GM23338 (cell line): ENCODE measurements around the gene ARF1.

Experiments
- EZH2 ChIP-seq: fragments of 200-600 bp; sonication (generic); IDR thresholded peaks from one replicate; pipeline ENCODE4 v1.8.0; 2017; ENCODE audit warnings: antibody characterized with exemption, mild to moderate bottlenecking, low read depth; ENCODE audit not compliant: unreplicated experiment
- EZH2phosphoT487 ChIP-seq: fragments of 200-600 bp; sonication (generic); IDR thresholded peaks from one replicate; pipeline ENCODE4 v1.8.1; 2018; ENCODE audit warnings: antibody characterized with exemption; ENCODE audit not compliant: unreplicated experiment
- POLR2AphosphoS5 ChIP-seq: IDR thresholded peaks from 2 replicates; pipeline ENCODE4 v1.6.1; 2016; ENCODE audit warnings: antibody characterized with exemption, low read depth
- TF ChIP-seq, protein P1 (sequence below), 2 experiments: fragments of 200-600 bp in 1 of 2; sonication (generic) in 1 of 2; conservative IDR thresholded peaks; 2 replicates each; pipeline versions ENCODE4 v1.5.1 to v1.6.1; 2016 to 2017; ENCODE audit warnings: antibody characterized with exemption in 2 of 2, low read depth in 2 of 2, mild to moderate bottlenecking in 2 of 2, moderate library complexity in 1 of 2
- TF ChIP-seq, protein P2 (sequence below): IDR thresholded peaks from one replicate; pipeline ENCODE4 v1.6.1; 2018; ENCODE audit warnings: antibody characterized with exemption; ENCODE audit not compliant: unreplicated experiment

DNA sequence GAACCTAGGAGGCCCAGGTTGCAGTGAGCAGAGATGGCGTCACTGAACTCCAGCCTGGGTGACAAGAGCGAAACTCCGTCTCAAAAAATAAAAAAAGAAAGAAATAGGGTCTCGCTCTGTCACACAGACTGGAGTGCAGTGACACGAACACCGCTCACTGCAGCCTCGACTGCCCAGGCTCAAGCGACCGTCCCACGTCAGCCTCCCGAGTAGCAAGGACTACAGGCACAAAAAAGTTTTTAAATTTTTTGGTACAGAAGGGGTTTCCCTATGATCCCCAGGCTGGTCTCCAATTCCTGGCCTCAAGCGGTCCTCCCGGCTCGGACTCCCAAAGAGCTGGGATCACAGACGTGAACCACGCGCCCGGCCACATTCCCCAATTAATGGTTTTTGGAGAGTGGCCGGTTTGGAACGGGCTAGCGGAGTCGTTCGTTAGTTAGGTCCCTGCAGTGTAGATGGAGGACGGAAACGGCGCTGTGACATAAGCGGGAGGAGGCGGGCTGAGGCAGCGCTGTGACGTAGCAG is 57.0 kb downstream of the ARF1 start:
- TF ChIP-seq, protein P1, sequence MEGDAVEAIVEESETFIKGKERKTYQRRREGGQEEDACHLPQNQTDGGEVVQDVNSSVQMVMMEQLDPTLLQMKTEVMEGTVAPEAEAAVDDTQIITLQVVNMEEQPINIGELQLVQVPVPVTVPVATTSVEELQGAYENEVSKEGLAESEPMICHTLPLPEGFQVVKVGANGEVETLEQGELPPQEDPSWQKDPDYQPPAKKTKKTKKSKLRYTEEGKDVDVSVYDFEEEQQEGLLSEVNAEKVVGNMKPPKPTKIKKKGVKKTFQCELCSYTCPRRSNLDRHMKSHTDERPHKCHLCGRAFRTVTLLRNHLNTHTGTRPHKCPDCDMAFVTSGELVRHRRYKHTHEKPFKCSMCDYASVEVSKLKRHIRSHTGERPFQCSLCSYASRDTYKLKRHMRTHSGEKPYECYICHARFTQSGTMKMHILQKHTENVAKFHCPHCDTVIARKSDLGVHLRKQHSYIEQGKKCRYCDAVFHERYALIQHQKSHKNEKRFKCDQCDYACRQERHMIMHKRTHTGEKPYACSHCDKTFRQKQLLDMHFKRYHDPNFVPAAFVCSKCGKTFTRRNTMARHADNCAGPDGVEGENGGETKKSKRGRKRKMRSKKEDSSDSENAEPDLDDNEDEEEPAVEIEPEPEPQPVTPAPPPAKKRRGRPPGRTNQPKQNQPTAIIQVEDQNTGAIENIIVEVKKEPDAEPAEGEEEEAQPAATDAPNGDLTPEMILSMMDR (conservative IDR thresholded peaks at IDR 0.05; ENCODE audit: low read depth in 2 of 2): no peak
- TF ChIP-seq, protein P2, sequence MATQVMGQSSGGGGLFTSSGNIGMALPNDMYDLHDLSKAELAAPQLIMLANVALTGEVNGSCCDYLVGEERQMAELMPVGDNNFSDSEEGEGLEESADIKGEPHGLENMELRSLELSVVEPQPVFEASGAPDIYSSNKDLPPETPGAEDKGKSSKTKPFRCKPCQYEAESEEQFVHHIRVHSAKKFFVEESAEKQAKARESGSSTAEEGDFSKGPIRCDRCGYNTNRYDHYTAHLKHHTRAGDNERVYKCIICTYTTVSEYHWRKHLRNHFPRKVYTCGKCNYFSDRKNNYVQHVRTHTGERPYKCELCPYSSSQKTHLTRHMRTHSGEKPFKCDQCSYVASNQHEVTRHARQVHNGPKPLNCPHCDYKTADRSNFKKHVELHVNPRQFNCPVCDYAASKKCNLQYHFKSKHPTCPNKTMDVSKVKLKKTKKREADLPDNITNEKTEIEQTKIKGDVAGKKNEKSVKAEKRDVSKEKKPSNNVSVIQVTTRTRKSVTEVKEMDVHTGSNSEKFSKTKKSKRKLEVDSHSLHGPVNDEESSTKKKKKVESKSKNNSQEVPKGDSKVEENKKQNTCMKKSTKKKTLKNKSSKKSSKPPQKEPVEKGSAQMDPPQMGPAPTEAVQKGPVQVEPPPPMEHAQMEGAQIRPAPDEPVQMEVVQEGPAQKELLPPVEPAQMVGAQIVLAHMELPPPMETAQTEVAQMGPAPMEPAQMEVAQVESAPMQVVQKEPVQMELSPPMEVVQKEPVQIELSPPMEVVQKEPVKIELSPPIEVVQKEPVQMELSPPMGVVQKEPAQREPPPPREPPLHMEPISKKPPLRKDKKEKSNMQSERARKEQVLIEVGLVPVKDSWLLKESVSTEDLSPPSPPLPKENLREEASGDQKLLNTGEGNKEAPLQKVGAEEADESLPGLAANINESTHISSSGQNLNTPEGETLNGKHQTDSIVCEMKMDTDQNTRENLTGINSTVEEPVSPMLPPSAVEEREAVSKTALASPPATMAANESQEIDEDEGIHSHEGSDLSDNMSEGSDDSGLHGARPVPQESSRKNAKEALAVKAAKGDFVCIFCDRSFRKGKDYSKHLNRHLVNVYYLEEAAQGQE: no peak
- TF ChIP-seq POLR2AphosphoS5: no peak; the same call in 1 of the 2 replicates
- TF ChIP-seq EZH2: no peak
- no peak for TF ChIP-seq EZH2phosphoT487
